OCI-LY7 (cell line): Measurements from ENCODE around the gene MACROH2A1.

ENCODE experiments used
- EZH2phosphoT487 ChIP-seq: fragments of 200-600 bp; sonication (generic); IDR thresholded peaks from 2 replicates; pipeline ENCODE4 v1.6.1; 2018; ENCODE audit warnings: low read depth, borderline replicate concordance, mild to moderate bottlenecking, mixed run types, antibody characterized with exemption, low read length, moderate library complexity, mixed read lengths
- TF ChIP-seq, protein P1 (sequence below): fragments of 200-600 bp; sonication (generic); conservative IDR thresholded peaks from 2 replicates; pipeline ENCODE4 v1.5.1; 2014; ENCODE audit warnings: mild to moderate bottlenecking, antibody characterized with exemption, low read length, moderate library complexity, mixed read lengths

DNA sequence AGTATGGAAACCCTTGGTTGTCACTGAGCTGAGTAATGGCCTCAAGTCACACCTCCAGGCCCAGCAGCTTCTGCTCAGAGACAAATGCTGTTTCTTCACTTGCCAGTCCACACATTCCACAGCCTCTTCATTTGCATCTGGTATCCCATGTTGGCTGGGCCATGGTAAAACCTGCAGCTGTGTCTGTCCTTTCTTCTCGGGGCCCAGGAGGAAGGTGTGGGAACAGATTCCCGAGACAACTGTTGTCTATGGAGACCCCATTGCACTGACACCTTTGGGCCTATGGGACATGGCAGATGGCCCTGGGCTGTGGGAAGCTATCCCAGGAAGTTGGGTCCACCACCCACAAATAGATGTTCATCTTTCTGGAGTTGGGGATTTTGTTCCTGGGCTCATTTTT is 85.1 kb downstream of the MACROH2A1 start:
- TF ChIP-seq, protein P1, sequence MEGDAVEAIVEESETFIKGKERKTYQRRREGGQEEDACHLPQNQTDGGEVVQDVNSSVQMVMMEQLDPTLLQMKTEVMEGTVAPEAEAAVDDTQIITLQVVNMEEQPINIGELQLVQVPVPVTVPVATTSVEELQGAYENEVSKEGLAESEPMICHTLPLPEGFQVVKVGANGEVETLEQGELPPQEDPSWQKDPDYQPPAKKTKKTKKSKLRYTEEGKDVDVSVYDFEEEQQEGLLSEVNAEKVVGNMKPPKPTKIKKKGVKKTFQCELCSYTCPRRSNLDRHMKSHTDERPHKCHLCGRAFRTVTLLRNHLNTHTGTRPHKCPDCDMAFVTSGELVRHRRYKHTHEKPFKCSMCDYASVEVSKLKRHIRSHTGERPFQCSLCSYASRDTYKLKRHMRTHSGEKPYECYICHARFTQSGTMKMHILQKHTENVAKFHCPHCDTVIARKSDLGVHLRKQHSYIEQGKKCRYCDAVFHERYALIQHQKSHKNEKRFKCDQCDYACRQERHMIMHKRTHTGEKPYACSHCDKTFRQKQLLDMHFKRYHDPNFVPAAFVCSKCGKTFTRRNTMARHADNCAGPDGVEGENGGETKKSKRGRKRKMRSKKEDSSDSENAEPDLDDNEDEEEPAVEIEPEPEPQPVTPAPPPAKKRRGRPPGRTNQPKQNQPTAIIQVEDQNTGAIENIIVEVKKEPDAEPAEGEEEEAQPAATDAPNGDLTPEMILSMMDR = no peak
- TF ChIP-seq EZH2phosphoT487 = no peak
